ENCODE results near the gene TLE5.

The TLE5 gene

DNA sequence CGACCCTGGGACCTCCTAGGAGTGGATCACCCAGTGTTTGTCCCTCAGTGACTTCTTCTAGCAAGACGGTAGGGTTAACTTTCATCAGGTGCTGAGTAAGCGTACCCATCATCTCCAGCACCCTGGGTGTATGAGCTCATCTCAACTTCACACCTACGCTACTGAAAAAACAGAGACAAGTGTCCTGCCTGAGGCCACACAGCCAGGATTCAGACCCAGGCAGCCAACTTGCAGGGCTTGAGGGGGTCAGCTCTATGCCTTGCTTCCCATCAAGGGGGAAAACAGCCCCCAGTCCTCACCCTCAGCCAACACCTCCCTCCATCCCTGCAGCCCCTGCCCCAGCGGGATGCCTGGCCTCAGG, 37.8 kb downstream of the TLE5 start:
- Histone ChIP-seq H3K4me3 (ENCODE audit: low read depth, low read length) (no peak overlapping the region), H3K4me1 (no peaks in the 10 kb centered on the region), H3K79me2 (no peaks in the 10 kb centered on the region), H3K27me3 (ENCODE audit: control insufficient read depth, insufficient read depth, low read length) (no peaks in the 10 kb centered on the region), H3K27ac (no peak overlapping the region), H3K9me3 (ENCODE audit: control insufficient read depth, low read length) (no peaks in the 10 kb centered on the region), H3K4me2 (ENCODE audit: low read length) (no peak overlapping the region), H3K36me3 (ENCODE audit: control insufficient read depth, insufficient read depth, low read length) (no peaks in the 10 kb centered on the region), H2AFZ (no peak overlapping the region), H3K9ac (no peak overlapping the region)
- TF ChIP-seq, protein P1, sequence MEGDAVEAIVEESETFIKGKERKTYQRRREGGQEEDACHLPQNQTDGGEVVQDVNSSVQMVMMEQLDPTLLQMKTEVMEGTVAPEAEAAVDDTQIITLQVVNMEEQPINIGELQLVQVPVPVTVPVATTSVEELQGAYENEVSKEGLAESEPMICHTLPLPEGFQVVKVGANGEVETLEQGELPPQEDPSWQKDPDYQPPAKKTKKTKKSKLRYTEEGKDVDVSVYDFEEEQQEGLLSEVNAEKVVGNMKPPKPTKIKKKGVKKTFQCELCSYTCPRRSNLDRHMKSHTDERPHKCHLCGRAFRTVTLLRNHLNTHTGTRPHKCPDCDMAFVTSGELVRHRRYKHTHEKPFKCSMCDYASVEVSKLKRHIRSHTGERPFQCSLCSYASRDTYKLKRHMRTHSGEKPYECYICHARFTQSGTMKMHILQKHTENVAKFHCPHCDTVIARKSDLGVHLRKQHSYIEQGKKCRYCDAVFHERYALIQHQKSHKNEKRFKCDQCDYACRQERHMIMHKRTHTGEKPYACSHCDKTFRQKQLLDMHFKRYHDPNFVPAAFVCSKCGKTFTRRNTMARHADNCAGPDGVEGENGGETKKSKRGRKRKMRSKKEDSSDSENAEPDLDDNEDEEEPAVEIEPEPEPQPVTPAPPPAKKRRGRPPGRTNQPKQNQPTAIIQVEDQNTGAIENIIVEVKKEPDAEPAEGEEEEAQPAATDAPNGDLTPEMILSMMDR (IDR thresholded peaks at IDR 0.05): no peak

DNA sequence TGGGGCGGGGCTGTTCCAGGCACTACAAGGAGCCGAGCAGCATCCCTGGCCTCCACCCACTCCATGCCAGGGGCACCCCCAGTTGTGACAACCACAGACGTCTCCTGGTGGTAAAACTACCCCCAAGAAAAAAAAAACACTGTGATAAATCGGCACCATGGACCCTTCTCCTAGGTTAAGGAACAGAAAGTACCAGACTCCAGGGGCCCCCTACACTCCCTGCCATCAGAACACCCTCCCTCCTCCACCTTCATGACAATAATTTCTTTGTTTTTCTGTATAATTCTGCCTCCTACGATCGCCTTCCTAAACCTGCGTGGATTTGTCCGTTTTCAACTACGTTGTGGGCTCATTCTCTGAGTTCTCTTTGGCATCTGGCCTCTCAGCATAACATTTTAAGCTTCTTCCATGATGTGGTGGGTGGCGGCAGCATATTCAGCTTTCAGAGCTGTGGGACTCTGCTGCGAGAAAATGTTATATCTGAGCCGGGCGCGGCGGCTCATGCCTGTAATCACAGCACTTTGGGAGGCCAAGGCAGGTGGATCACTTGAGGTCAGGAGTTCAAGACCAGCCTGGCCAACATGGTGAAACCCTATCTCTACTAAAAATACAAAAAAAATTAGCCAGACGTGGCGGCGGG, 41.9 kb downstream of the TLE5 start:
- Histone ChIP-seq H3K4me2 (ENCODE audit: low read length) (no peak overlapping the region), H2AFZ (no peak overlapping the region), H3K9me3 (ENCODE audit: control insufficient read depth, low read length) (no peaks in the 10 kb centered on the region), H3K4me1 (no peaks in the 10 kb centered on the region), H3K9ac (no peak overlapping the region), H3K36me3 (ENCODE audit: control insufficient read depth, insufficient read depth, low read length) (no peaks in the 10 kb centered on the region), H3K4me3 (ENCODE audit: low read depth, low read length) (no peak overlapping the region), H3K27ac (no peak overlapping the region), H3K27me3 (ENCODE audit: control insufficient read depth, insufficient read depth, low read length) (no peaks in the 10 kb centered on the region), H3K79me2 (no peaks in the 10 kb centered on the region)
- TF ChIP-seq, protein P1 (IDR thresholded peaks at IDR 0.05): no peak

DNA sequence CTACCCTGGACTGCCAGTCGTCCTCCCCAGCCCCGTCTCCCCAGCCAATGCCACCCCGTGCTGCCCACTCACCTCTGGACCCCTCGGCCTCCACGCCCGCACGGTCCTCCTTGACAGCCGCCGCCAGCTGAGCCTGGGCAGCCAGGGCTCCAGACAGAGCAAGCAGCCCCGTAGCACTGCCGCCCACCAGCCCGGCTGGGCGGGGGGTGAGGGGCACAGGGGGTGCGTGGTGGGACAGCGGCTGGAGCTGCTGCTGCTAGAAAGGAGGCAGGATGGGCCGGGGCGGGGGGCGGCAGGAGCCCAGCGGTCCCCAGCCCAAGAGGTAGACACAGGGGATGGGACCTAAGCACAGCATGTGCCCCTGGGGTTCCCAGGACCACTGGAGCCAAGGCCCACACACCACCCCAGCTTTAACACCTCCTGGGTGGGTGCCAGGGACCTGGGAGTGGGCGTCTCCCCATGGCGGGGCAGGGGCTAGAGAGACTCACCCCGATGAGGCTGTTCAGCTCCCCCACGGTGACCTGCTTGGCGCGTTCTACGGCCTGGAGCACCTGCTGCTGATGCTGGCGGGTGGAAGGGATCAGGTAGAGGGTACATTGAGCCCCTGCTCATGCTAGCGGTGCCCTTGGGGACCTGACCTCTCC, 43.0 kb downstream of the TLE5 start:
- Histone ChIP-seq H3K27me3 (ENCODE audit: control insufficient read depth, insufficient read depth, low read length) (no peaks in the 10 kb centered on the region), H2AFZ (no peak overlapping the region), H3K27ac (no peak overlapping the region), H3K4me3 (ENCODE audit: low read depth, low read length) (no peak overlapping the region), H3K4me2 (ENCODE audit: low read length) (no peak overlapping the region), H3K9ac (no peak overlapping the region), H3K79me2 (no peaks in the 10 kb centered on the region), H3K9me3 (ENCODE audit: control insufficient read depth, low read length) (no peaks in the 10 kb centered on the region), H3K4me1 (no peaks in the 10 kb centered on the region), H3K36me3 (ENCODE audit: control insufficient read depth, insufficient read depth, low read length) (no peaks in the 10 kb centered on the region)
- TF ChIP-seq, protein P1 (IDR thresholded peaks at IDR 0.05): no peak

DNA sequence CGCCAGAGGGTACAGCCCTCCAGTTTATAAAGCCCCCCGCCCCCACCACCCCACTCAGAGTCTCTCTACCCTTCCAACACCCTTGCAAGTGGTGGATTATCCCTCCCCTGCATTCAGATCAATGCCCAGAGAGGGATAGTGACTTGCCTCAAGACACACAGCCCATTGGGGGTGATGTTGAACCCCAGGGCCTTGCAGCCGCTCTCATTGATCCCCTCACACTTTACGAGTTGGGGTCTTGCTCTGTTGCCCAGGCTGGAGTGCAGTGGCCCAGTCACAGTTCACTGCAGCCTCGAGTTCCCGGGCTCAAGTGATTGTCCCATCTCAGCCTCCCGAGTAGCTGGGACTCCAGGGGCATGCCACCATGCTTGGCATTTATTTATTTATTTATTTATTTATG, 44.4 kb downstream of the TLE5 start:
- H3K4me2 ChIP-seq (ENCODE audit: low read length): no peak overlapping the region
- no peak overlapping the region for H2AFZ ChIP-seq
- no peak overlapping the region for H3K4me3 ChIP-seq (ENCODE audit: low read depth, low read length)
- H3K27ac ChIP-seq: no peak overlapping the region
- TF ChIP-seq, protein P1 (IDR thresholded peaks at IDR 0.05): no peak
- H3K9me3 ChIP-seq (ENCODE audit: control insufficient read depth, low read length): no peaks in the 10 kb centered on the region
- no peaks in the 10 kb centered on the region for H3K27me3 ChIP-seq (ENCODE audit: control insufficient read depth, insufficient read depth, low read length)
- H3K36me3 ChIP-seq (ENCODE audit: control insufficient read depth, insufficient read depth, low read length): no peaks in the 10 kb centered on the region
- no peaks in the 10 kb centered on the region for H3K79me2 ChIP-seq
- no peaks in the 10 kb centered on the region for H3K4me1 ChIP-seq
- H3K9ac ChIP-seq: no peak overlapping the region

All from parathyroid adenoma (tissue), 2 donors.